NB4 (cell line): Measurements from ENCODE around the gene USH2A.

Source experiments
- CTCF ChIP-seq: IDR thresholded peaks from one replicate; pipeline ENCODE4 v1.5.1; 2012; ENCODE audit warnings: low read depth, low read length
- MAX ChIP-seq: IDR thresholded peaks from 2 replicates; pipeline ENCODE4 v1.6.1; 2011; ENCODE audit warnings: low read depth, low read length
- MYC ChIP-seq: IDR thresholded peaks from 2 replicates; pipeline ENCODE4 v1.6.1; 2011; ENCODE audit warnings: low read depth, low read length
- POLR2A ChIP-seq: IDR thresholded peaks from 2 replicates; pipeline ENCODE4 v1.6.1; 2011; ENCODE audit warnings: mild to moderate bottlenecking; ENCODE audit not compliant: insufficient read length; ENCODE audit errors: extremely low read depth

GRCh38 chr1:215780641-215781040, 642.6 kb downstream of the USH2A start:
- TF ChIP-seq CTCF (no peak), POLR2A (no peak), MAX (no peak), MYC (no peak)
